Prostate gland (tissue), 2 donors: ENCODE results near the gene SLC15A2. TPM values are rescaled to one million over a fixed set of nuclear protein-coding genes. Genes with fewer than 3 reads are reported as not detected.

ENCODE experiments used
- DNase-seq: peaks from one replicate; pipeline ENCODE4 v3.0.0-alpha.2; 2019; ENCODE audit warnings: low spot score
- H3K27ac ChIP-seq, 2 donors: fragments of 200-600 bp; sonication (generic); 2 replicates each; pipeline ENCODE4 v1.5.1; 2017 to 2019
- H3K27me3 ChIP-seq: fragments of 200-600 bp; sonication (generic); replicated peaks from 2 replicates; pipeline ENCODE4 v1.5.1; 2019; ENCODE audit not compliant: insufficient read depth
- H3K36me3 ChIP-seq, 2 donors: fragments of 200-600 bp; sonication (generic); 1 replicate in 1 of 2; 2 replicates in 1 of 2; pipeline versions ENCODE4 v1.5.1 to v1.8.1; 2017 to 2019
- H3K4me1 ChIP-seq: fragments of 200-600 bp; sonication (generic); replicated peaks from 2 replicates; pipeline ENCODE4 v1.5.1; 2019
- H3K4me3 ChIP-seq, 2 donors: fragments of 200-600 bp; sonication (generic); 2 replicates each; pipeline ENCODE4 v1.5.1; 2017 to 2019
- H3K9me3 ChIP-seq: fragments of 200-600 bp; sonication (generic); 2 replicates; pipeline ENCODE4 v1.5.1; 2017
- POLR2A ChIP-seq: fragments of 450-650 bp; IDR thresholded peaks from one replicate; pipeline ENCODE4 v1.6.1; 2016; ENCODE audit warnings: antibody characterized with exemption, mild to moderate bottlenecking
- POLR2AphosphoS5 ChIP-seq: sonication (generic); formaldehyde crosslinking; IDR thresholded peaks from one replicate; pipeline ENCODE4 v1.6.1; 2017; ENCODE audit warnings: antibody characterized with exemption
- WGBS: methylation state at CpG from one replicate; pipeline ENCODE4 v1.1.5; 2018; 5-methylcytosine and 5-hydroxymethylcytosine counted together
- intact Hi-C: fragments of 100-400 bp; cut with DNase I; formaldehyde crosslinking; loops from one replicate; pipeline ENCODE4 v1.14.2; 2022
- total RNA-seq, 2 donors: library from RNA; depleted of rRNA; stranded (reverse); fragments of >200 nt; gene quantifications; one replicate each; pipeline ENCODE4 v1.1.0, GENCODE V29; 2016
- TF ChIP-seq, protein P1 (sequence below), 4 experiments: fragments of 200-600 bp in 2 of 4; fragments of 450-650 bp in 2 of 4; sonication (generic) in 2 of 4; IDR thresholded peaks; 1 replicate in 3 of 4; 2 replicates in 1 of 4; pipeline ENCODE4 v1.5.1; 2016 to 2019; ENCODE audit warnings: antibody characterized with exemption in 4 of 4, mild to moderate bottlenecking in 2 of 4, moderate library complexity in 2 of 4

The SLC15A2 gene
- total RNA-seq, 2 donors from 2014 or later: 44.1 to 51.1 TPM

GRCh38 chr3:121979246-121979645, 85.0 kb downstream of the SLC15A2 start:
- Histone ChIP-seq H3K27ac (no peak overlapping the region), H3K27me3 (no peaks in the 10 kb centered on the region), H3K4me3 (no peak overlapping the region), H3K4me1 (peaks cover 6% of the 10 kb centered on the region), H3K9me3 (no peaks in the 10 kb centered on the region), H3K36me3 (no peaks in the 10 kb centered on the region)
- DNase-seq: no peak
- intact Hi-C loops: no loop called here
- TF ChIP-seq, protein P1, sequence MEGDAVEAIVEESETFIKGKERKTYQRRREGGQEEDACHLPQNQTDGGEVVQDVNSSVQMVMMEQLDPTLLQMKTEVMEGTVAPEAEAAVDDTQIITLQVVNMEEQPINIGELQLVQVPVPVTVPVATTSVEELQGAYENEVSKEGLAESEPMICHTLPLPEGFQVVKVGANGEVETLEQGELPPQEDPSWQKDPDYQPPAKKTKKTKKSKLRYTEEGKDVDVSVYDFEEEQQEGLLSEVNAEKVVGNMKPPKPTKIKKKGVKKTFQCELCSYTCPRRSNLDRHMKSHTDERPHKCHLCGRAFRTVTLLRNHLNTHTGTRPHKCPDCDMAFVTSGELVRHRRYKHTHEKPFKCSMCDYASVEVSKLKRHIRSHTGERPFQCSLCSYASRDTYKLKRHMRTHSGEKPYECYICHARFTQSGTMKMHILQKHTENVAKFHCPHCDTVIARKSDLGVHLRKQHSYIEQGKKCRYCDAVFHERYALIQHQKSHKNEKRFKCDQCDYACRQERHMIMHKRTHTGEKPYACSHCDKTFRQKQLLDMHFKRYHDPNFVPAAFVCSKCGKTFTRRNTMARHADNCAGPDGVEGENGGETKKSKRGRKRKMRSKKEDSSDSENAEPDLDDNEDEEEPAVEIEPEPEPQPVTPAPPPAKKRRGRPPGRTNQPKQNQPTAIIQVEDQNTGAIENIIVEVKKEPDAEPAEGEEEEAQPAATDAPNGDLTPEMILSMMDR (IDR thresholded peaks at IDR 0.05): no peak
- no peak for TF ChIP-seq POLR2AphosphoS5
- no peak for TF ChIP-seq POLR2A
- 80% methylated on average over 2 of the region's 2 CpGs for WGBS

DNA sequence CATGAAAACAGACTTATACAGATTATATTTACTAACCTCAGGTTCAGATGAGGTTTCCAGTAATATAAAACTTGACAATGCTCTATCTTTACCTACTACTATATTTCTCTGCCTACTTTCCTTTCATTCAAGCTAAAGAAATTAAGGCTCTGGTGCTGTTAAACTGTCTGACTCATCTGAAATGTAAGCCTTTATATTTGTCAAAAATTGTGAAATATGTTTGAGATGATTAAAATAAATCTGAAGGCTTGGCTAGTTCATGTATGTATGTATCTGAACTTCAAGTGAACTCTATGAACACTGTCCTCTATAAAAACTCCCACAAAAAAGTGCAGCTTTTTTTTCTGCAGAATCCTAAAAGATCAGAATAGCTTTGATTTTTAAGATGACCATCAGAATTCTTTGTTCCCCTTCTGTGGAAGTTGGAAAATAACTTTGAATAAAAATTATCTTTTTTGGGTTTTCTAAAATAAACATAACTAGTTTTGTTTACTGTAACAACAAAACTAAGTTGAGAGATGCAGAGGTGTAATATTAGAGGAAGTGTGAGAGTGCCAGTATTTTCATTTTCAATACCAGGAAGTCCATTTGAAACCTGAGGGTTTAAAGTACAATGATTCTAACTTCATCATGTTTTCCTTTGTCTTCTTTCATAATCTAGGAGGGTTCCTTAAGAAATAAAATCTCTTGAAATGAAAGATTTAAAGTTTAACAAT, 85.7 kb downstream of the SLC15A2 start:
- Histone ChIP-seq H3K36me3 (no peaks in the 10 kb centered on the region), H3K9me3 (no peaks in the 10 kb centered on the region), H3K4me1 (peaks cover 6% of the 10 kb centered on the region), H3K27ac (no peak overlapping the region), H3K4me3 (no peak overlapping the region), H3K27me3 (no peaks in the 10 kb centered on the region)
- DNase-seq: no peak
- TF ChIP-seq, protein P1 (IDR thresholded peaks at IDR 0.05): no peak
- TF ChIP-seq POLR2AphosphoS5 (no peak), POLR2A (no peak)
- intact Hi-C loops: no loop called here

GRCh38 chr3:121980450-121980796, 86.2 kb downstream of the SLC15A2 start:
- Histone ChIP-seq H3K27ac (no peak overlapping the region), H3K4me1 (peaks cover 6% of the 10 kb centered on the region), H3K9me3 (no peaks in the 10 kb centered on the region), H3K36me3 (no peaks in the 10 kb centered on the region), H3K27me3 (no peaks in the 10 kb centered on the region), H3K4me3 (no peak overlapping the region)
- intact Hi-C loops: no loop called here
- 74% methylated on average over 5 of the region's 5 CpGs for WGBS
- no peak for DNase-seq
- TF ChIP-seq POLR2AphosphoS5 (no peak), POLR2A (no peak)
- TF ChIP-seq, protein P1 (IDR thresholded peaks at IDR 0.05): no peak

DNA sequence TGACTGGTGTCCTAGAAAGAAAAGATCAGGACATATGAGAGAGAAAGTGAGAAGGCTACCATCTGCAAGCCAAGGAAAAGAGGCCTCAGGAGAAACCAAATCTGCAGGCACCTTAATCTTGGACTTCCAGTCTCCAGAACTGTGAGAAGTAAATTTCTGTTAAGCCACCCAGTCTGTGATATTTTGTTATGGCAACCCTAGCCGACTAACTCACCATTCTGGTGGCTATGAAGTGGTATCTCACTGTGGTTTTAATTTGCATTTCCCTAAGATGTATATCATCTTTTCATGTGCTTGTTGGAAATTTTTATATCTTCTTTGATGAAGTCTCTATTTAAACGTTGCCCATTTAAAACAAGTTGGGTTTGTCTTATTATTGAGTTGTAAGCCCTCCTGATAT, 87.3 kb downstream of the SLC15A2 start:
- no peaks in the 10 kb centered on the region for H3K36me3 ChIP-seq

GRCh38 chr3:121985846-121986245, 91.6 kb downstream of the SLC15A2 start:
- Histone ChIP-seq H3K4me1 (no peaks in the 10 kb centered on the region), H3K4me3 (no peak overlapping the region), H3K9me3 (no peaks in the 10 kb centered on the region), H3K27me3 (no peaks in the 10 kb centered on the region), H3K36me3 (no peaks in the 10 kb centered on the region), H3K27ac (no peak overlapping the region)
- no peak for DNase-seq
- 82% methylated on average over 2 of the region's 2 CpGs for WGBS
- TF ChIP-seq, protein P1 (IDR thresholded peaks at IDR 0.05): no peak
- TF ChIP-seq POLR2A: no peak
- TF ChIP-seq POLR2AphosphoS5: no peak
- intact Hi-C loops: no loop called here

More for the DNA sequence above, 87.3 kb downstream of the SLC15A2 start:
- Histone ChIP-seq H3K27ac (no peak overlapping the region), H3K27me3 (no peaks in the 10 kb centered on the region), H3K4me3 (no peak overlapping the region), H3K4me1 (peaks cover 2% of the 10 kb centered on the region), H3K9me3 (no peaks in the 10 kb centered on the region)
- no peak for DNase-seq
- no peak for TF ChIP-seq POLR2A
- TF ChIP-seq, protein P1 (IDR thresholded peaks at IDR 0.05): no peak
- no peak for TF ChIP-seq POLR2AphosphoS5
- 70% methylated on average over 2 of the region's 2 CpGs for WGBS
- intact Hi-C loops: no loop called here
